Measurements from ENCODE around the gene RIOK2. TPM values are rescaled to one million over a fixed set of nuclear protein-coding genes. Genes with fewer than 3 reads are reported as not detected.
A peak's percentile ranks its signal among the peaks of the same experiment; 100 is the strongest.

RIOK2 gene
- total RNA-seq, 1 donor, result 37.6 TPM

- TF ChIP-seq, protein P1, sequence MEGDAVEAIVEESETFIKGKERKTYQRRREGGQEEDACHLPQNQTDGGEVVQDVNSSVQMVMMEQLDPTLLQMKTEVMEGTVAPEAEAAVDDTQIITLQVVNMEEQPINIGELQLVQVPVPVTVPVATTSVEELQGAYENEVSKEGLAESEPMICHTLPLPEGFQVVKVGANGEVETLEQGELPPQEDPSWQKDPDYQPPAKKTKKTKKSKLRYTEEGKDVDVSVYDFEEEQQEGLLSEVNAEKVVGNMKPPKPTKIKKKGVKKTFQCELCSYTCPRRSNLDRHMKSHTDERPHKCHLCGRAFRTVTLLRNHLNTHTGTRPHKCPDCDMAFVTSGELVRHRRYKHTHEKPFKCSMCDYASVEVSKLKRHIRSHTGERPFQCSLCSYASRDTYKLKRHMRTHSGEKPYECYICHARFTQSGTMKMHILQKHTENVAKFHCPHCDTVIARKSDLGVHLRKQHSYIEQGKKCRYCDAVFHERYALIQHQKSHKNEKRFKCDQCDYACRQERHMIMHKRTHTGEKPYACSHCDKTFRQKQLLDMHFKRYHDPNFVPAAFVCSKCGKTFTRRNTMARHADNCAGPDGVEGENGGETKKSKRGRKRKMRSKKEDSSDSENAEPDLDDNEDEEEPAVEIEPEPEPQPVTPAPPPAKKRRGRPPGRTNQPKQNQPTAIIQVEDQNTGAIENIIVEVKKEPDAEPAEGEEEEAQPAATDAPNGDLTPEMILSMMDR (IDR thresholded peaks at IDR 0.05; ENCODE audit: insufficient read depth, low read depth, low read length), result no peak
- DNase-seq (ENCODE audit: low read depth), result no peak
- no peak overlapping the region for H3K4me3 ChIP-seq (ENCODE audit: low read depth, low read length)
These were observed 10.8 kb downstream of the RIOK2 start for GRCh38 chr5:97172227-97172626.

GRCh38 chr5:97171703-97172102, 11.3 kb downstream of the RIOK2 start:
- TF ChIP-seq, protein P1 (IDR thresholded peaks at IDR 0.05; ENCODE audit: insufficient read depth, low read depth, low read length), result no peak
- DNase-seq (ENCODE audit: low read depth), result no peak
- no peak overlapping the region for H3K4me3 ChIP-seq (ENCODE audit: low read depth, low read length)

DNA sequence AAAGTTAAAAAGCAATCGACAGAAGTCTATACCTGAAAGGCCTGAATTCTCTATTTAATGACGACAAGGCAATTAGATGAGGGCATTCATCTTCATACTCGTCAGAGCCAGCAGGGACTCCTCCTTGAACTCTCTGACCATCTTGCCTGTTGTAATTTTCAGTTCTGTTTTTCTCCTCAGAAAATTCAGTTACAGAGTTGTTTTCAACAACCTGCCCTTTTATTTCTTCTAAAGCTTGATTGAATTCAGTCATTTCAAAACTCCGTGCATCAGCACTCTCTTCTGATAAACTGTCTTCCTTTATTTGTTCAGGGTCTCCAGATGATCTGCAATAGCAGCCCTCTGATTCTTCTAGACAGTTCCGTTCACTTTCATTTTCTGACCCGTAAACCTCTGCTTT, 15.6 kb downstream of the RIOK2 start:
- TF ChIP-seq, protein P1 (IDR thresholded peaks at IDR 0.05; ENCODE audit: insufficient read depth, low read depth, low read length), result no peak
- DNase-seq (ENCODE audit: low read depth), result no peak
- H3K4me3 ChIP-seq (ENCODE audit: low read depth, low read length), result no peak overlapping the region

- DNase-seq (ENCODE audit: low read depth), result no peak
- TF ChIP-seq, protein P1 (IDR thresholded peaks at IDR 0.05; ENCODE audit: insufficient read depth, low read depth, low read length), result no peak
- no peak overlapping the region for H3K4me3 ChIP-seq (ENCODE audit: low read depth, low read length)
These were observed 17.3 kb downstream of the RIOK2 start for GRCh38 chr5:97165726-97166125.

DNA sequence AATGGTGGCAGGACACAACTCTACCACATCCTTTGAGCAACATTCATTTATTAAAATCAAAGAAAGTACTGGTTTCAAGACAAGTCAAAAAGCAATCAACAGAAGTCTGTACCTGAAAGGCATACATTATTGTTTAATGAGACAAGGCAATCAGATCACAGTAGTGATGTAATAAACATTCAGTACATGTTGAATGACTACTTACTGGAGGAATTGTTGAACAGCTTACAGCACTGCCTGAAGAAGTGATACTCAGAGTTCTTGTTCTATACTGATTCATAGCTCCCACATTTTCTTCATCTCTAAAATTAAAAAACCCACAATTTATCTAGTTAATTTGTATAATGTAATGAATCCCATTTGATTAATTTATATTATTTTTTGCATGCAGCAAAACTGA, 18.2 kb downstream of the RIOK2 start:
- H3K4me3 ChIP-seq (ENCODE audit: low read depth, low read length), result no peak overlapping the region
- TF ChIP-seq, protein P1 (IDR thresholded peaks at IDR 0.05; ENCODE audit: insufficient read depth, low read depth, low read length), result no peak
- no peak for DNase-seq (ENCODE audit: low read depth)

DNA sequence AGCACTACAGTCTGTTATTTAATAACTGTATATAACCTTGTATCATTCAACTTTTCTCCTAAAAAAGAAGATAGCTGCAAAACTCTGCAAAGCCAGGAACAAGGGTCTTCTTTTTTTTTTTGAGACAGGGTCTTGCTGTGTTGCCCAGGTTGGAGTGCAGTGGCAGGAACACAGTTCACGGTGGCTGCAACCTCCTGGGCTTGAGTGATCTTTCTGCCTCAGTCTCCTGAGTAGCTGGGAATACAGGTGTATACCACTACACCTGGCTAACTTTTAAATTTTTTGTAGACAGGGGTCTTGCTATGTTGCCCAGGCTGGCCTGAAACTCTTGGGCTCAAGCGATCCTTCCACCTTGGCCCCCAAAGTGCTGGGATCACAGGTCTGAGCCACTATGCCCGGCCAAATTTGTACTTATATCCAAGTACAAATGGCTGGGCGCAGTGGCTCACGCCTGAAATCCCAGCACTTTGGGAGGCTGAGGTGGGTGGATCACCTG, 19.2 kb downstream of the RIOK2 start:
- no peak overlapping the region for H3K4me3 ChIP-seq (ENCODE audit: low read depth, low read length)
- DNase-seq (ENCODE audit: low read depth), result no peak
- TF ChIP-seq, protein P1 (IDR thresholded peaks at IDR 0.05; ENCODE audit: insufficient read depth, low read depth, low read length), result no peak

DNA sequence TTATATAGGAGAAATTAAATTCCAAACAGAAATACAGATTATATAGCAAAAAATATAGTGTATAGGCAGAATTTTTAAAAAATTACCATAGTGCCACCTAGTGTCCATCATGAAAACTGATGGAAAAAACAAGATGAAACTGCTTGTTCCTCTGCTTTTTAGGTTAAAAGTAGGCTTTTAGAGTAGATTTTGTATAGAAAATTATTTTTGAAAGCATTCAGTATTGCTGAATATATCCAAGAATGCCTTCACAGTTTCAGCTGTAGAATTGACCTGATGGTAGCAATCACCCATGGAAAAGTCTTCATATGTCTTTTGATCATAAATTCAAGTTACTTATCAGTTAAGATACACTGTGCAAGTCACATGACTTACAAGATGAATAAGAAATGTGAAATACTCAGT, 19.7 kb downstream of the RIOK2 start:
- no peak overlapping the region for H3K4me3 ChIP-seq (ENCODE audit: low read depth, low read length)
- peak; percentile 33 for DNase-seq (ENCODE audit: low read depth)
- TF ChIP-seq, protein P1 (IDR thresholded peaks at IDR 0.05; ENCODE audit: insufficient read depth, low read depth, low read length), result peak; percentile 55
